HepG2 (cell line): ENCODE results near the gene ZFAND4. TPM values are rescaled to one million over a fixed set of nuclear protein-coding genes. Genes with fewer than 3 reads are reported as not detected.
A peak's percentile ranks its signal among the peaks of the same experiment; 100 is the strongest.

Source experiments
- ATM ChIP-seq: fragments of 450-650 bp; IDR thresholded peaks from 2 replicates; pipeline ENCODE4 v1.7.1; 2017; ENCODE audit warnings: mild to moderate bottlenecking, borderline replicate concordance
- EP300 ChIP-seq, 3 experiments: sonication (generic) in 1 of 3; formaldehyde crosslinking in 1 of 3; IDR thresholded peaks; 2 replicates each; pipeline versions ENCODE4 v1.5.1 to v1.6.1; 2011 to 2020; ENCODE audit warnings: low read depth in 2 of 3, low read length in 2 of 3, borderline replicate concordance in 1 of 3, improper control_type of control experiment in 1 of 3, mild to moderate bottlenecking in 1 of 3, missing genetic modification reagents in 1 of 3, moderate library complexity in 1 of 3
- GATA4 ChIP-seq: sonication (generic); IDR thresholded peaks from 2 replicates; pipeline ENCODE4 v1.6.1; 2016; ENCODE audit warnings: antibody characterized with exemption, low read depth, borderline replicate concordance
- HNRNPLL ChIP-seq: fragments of 200-400 bp; formaldehyde crosslinking; IDR thresholded peaks from 2 replicates; pipeline ENCODE4 v1.6.1; 2017; ENCODE audit warnings: mild to moderate bottlenecking, low read depth, low read length; ENCODE audit not compliant: poor library complexity, severe bottlenecking
- HOXA7 ChIP-seq: sonication (generic); formaldehyde crosslinking; IDR thresholded peaks from 2 replicates; pipeline ENCODE4 v1.8.1; 2022; ENCODE audit warnings: mild to moderate bottlenecking, missing genetic modification reagents, moderate library complexity
- IKZF1 ChIP-seq: fragments of 450-650 bp; IDR thresholded peaks from 2 replicates; pipeline ENCODE4 v1.7.1; 2016
- KAT7 ChIP-seq: IDR thresholded peaks from 2 replicates; pipeline ENCODE4 v1.6.1; 2018; ENCODE audit warnings: borderline replicate concordance, missing compliant biosample characterization
- PLRG1 ChIP-seq: fragments of 450-650 bp; conservative IDR thresholded peaks from 2 replicates; pipeline ENCODE4 v1.6.1; 2016
- REPIN1 ChIP-seq: sonication (generic); formaldehyde crosslinking; IDR thresholded peaks from 2 replicates; pipeline ENCODE4 v1.8.0; 2022; ENCODE audit warnings: missing genetic modification reagents, low read depth, mild to moderate bottlenecking, borderline replicate concordance
- SP4 ChIP-seq: sonication (generic); formaldehyde crosslinking; IDR thresholded peaks from 2 replicates; pipeline ENCODE4 v1.8.1; 2023; ENCODE audit warnings: mild to moderate bottlenecking, missing genetic modification reagents
- TBP ChIP-seq: sonication (generic); formaldehyde crosslinking; IDR thresholded peaks from 2 replicates; pipeline ENCODE4 v1.5.0; 2020; ENCODE audit warnings: missing genetic modification reagents
- TCF7L2 ChIP-seq: IDR thresholded peaks from 2 replicates; pipeline ENCODE4 v1.6.1; 2011; ENCODE audit warnings: mild to moderate bottlenecking, low read depth, low read length, moderate library complexity
- ZMYM4 ChIP-seq: sonication (generic); formaldehyde crosslinking; IDR thresholded peaks from 2 replicates; pipeline ENCODE4 v1.8.1; 2023; ENCODE audit warnings: mild to moderate bottlenecking, missing genetic modification reagents
- ZNF282 ChIP-seq: fragments of 450-650 bp; IDR thresholded peaks from 2 replicates; pipeline ENCODE4 v1.6.1; 2018; ENCODE audit not compliant: partially characterized antibody
- ZNF564 ChIP-seq: sonication (generic); formaldehyde crosslinking; IDR thresholded peaks from 2 replicates; pipeline ENCODE4 v1.8.1; 2023; ENCODE audit warnings: mild to moderate bottlenecking, missing genetic modification reagents
- ZNF674 ChIP-seq: sonication (generic); formaldehyde crosslinking; IDR thresholded peaks from 2 replicates; pipeline ENCODE4 v1.5.0; 2020; ENCODE audit warnings: low read depth, mild to moderate bottlenecking, missing genetic modification reagents
- ZNF724P ChIP-seq: sonication (generic); formaldehyde crosslinking; IDR thresholded peaks from 2 replicates; pipeline ENCODE4 v1.8.0; 2022; ENCODE audit warnings: missing genetic modification reagents, borderline replicate concordance
- polyA plus RNA-seq, 8 experiments: library from polyadenylated mRNA; depleted of rRNA in 3 of 8; stranded (reverse) in 7 of 8; unstranded in 1 of 8; fragments of >200 nt; fragmentation: Illumina TruSeq in 4 of 8; extraction: Trizol in 4 of 8; gene quantifications; 2 replicates each; pipeline versions ENCODE4 v1.2.1 to v1.2.3, GENCODE V29; 2011 to 2016; ENCODE audit warnings: low read depth in 4 of 8, missing spikeins in 1 of 8, mixed read lengths in 1 of 8; ENCODE audit not compliant: insufficient read depth in 1 of 8
- total RNA-seq, 5 experiments: library from RNA; depleted of rRNA; stranded (reverse); fragments of >200 nt; fragmentation: Illumina TruSeq; extraction: Trizol; gene quantifications; 2 replicates each; pipeline ENCODE4 v1.2.3, GENCODE V29; 2016; ENCODE audit warnings: low read depth in 1 of 5
- TF ChIP-seq, protein P1 (sequence below): sonication (generic); formaldehyde crosslinking; IDR thresholded peaks from 2 replicates; pipeline ENCODE4 v1.4.0; 2020; ENCODE audit warnings: mild to moderate bottlenecking, missing genetic modification reagents, borderline replicate concordance
- TF ChIP-seq, protein P2 (sequence below), 2 experiments: fragments of 450-650 bp in 1 of 2; sonication (generic) in 1 of 2; formaldehyde crosslinking; IDR thresholded peaks; 2 replicates each; pipeline versions ENCODE4 v1.5.0 to v1.8.0; 2020 to 2022; ENCODE audit warnings: mild to moderate bottlenecking in 1 of 2, missing genetic modification reagents in 1 of 2
- TF ChIP-seq, protein P3 (sequence below): sonication (generic); formaldehyde crosslinking; IDR thresholded peaks from 2 replicates; pipeline ENCODE4 v1.4.0; 2020; ENCODE audit warnings: missing genetic modification reagents
- TF ChIP-seq, protein P4 (sequence below): IDR thresholded peaks from 2 replicates; pipeline ENCODE4 v1.6.1; 2016; ENCODE audit warnings: mild to moderate bottlenecking
- TF ChIP-seq, protein P5 (sequence below): sonication (generic); formaldehyde crosslinking; IDR thresholded peaks from 2 replicates; pipeline ENCODE4 v1.5.0; 2020; ENCODE audit warnings: missing genetic modification reagents, mild to moderate bottlenecking, borderline replicate concordance

The ZFAND4 gene
- total and polyA plus RNA-seq, 2 of the 13 experiments (the other 11 are each of a cell fraction or from before 2014, with no cell fraction given): 2.9 to 9.2 TPM

DNA sequence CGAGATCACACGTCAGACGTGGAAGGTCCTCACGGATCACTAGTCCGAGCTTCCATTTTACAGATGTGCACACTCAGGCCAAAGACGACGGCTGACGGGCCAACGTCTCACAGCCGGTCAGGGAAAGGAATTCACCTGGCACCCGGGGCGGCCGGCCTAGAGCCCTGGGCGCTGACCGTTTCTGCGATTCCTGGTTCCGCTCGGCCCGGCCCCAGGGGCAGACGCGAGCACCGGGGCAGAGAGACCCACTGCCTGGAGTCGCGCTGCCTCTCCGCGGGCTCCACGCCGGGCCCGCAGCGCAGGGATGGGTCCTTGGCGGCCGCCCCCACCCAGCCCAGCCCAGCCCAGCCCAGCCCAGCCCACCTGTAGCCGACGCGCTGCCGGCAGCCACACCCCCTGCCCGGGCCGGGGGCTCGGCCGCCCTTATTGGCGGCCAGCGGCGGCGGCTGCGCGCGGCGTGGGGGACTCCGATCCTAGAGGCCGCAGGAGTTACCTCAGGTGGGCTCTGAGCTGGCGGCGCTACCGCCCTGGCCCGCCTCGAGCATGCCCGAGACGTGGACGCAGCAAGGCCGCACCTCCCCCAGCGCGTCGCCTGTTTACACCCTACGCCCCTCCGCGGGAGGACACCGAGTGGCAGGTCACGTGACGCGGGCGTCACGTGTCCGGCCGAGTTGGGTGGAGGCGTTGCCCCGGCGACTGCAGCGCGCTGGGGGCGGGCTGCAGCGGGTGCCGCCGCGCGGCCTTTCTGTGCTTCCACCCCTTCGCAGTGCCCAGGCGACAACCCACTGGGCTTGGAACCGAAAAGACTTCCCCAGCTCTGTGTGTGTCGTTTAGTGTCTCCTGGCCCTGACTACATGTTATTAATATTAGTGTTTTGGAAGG lies 78.1 kb downstream of the ZFAND4 start (continued):
- TF ChIP-seq, protein P1, sequence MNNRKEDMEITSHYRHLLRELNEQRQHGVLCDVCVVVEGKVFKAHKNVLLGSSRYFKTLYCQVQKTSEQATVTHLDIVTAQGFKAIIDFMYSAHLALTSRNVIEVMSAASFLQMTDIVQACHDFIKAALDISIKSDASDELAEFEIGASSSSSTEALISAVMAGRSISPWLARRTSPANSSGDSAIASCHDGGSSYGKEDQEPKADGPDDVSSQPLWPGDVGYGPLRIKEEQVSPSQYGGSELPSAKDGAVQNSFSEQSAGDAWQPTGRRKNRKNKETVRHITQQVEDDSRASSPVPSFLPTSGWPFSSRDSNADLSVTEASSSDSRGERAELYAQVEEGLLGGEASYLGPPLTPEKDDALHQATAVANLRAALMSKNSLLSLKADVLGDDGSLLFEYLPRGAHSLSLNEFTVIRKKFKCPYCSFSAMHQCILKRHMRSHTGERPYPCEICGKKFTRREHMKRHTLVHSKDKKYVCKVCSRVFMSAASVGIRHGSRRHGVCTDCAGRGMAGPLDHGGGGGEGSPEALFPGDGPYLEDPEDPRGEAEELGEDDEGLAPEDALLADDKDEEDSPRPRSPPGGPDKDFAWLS (CRISPR knock-in tag): no peak
- TF ChIP-seq REPIN1 (CRISPR knock-in tag) (peak; percentile 82; the same call in 1 of the 2 replicates), SP4 (CRISPR knock-in tag) (peak; percentile 76), ZMYM4 (peak; percentile 92), IKZF1 (no peak), TBP (CRISPR knock-in tag) (no peak), PLRG1 (no peak), ZNF564 (CRISPR knock-in tag) (peak; percentile 87; the same call in 1 of the 2 replicates), TCF7L2 (no peak), ATM (no peak), EP300 (IDR thresholded peaks at IDR 0.05; ENCODE audit: low read depth in 2 of 2, low read length in 2 of 2) (peak in 1 of 2 experiments; percentile 72; a peak in 2 of 4 replicates), EP300 (CRISPR knock-in tag; IDR thresholded peaks at IDR 0.05; ENCODE audit: borderline replicate concordance) (peak; percentile 83), HNRNPLL (peak; percentile 61), KAT7 (CRISPR knock-in tag) (peak; percentile 83), ZNF674 (0 out of 2 replicates have a peak, but pooled peaks have one; percentile 33), HOXA7 (CRISPR knock-in tag) (no peak), ZNF282 (no peak), GATA4 (no peak), ZNF724P (CRISPR knock-in tag) (peak; percentile 91; the same call in 1 of the 2 replicates)
- TF ChIP-seq, protein P2, sequence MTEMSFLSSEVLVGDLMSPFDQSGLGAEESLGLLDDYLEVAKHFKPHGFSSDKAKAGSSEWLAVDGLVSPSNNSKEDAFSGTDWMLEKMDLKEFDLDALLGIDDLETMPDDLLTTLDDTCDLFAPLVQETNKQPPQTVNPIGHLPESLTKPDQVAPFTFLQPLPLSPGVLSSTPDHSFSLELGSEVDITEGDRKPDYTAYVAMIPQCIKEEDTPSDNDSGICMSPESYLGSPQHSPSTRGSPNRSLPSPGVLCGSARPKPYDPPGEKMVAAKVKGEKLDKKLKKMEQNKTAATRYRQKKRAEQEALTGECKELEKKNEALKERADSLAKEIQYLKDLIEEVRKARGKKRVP (CRISPR knock-in tag; IDR thresholded peaks at IDR 0.05): peak in 1 of 2 experiments; percentile 49; a peak in 2 of 4 replicates
- TF ChIP-seq, protein P3, sequence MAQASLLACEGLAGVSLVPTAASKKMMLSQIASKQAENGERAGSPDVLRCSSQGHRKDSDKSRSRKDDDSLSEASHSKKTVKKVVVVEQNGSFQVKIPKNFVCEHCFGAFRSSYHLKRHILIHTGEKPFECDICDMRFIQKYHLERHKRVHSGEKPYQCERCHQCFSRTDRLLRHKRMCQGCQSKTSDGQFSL: peak; percentile 73
- TF ChIP-seq, protein P4, sequence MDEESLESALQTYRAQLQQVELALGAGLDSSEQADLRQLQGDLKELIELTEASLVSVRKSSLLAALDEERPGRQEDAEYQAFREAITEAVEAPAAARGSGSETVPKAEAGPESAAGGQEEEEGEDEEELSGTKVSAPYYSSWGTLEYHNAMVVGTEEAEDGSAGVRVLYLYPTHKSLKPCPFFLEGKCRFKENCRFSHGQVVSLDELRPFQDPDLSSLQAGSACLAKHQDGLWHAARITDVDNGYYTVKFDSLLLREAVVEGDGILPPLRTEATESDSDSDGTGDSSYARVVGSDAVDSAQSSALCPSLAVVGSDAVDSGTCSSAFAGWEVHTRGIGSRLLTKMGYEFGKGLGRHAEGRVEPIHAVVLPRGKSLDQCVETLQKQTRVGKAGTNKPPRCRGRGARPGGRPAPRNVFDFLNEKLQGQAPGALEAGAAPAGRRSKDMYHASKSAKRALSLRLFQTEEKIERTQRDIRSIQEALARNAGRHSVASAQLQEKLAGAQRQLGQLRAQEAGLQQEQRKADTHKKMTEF (CRISPR knock-in tag): peak; percentile 96
- TF ChIP-seq, protein P5, sequence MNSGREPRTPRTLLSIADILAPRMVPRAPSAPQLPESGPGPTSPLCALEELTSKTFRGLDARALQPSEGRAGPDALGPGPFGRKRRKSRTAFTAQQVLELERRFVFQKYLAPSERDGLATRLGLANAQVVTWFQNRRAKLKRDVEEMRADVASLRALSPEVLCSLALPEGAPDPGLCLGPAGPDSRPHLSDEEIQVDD (CRISPR knock-in tag): 0 out of 2 replicates have a peak, but pooled peaks have one; percentile 47
